PC-3 (cell line): ENCODE results near the gene C12orf57. TPM values are rescaled to one million over a fixed set of nuclear protein-coding genes. Genes with fewer than 3 reads are reported as not detected.

ENCODE experiments used
- ATAC-seq: fragments of 200-7000 bp; cut with Tn5 transposase; 2 replicates; pipeline ENCODE4 v1.9.1; 2020; ENCODE audit warnings: mild to moderate bottlenecking, moderate library complexity
- BruUV-seq: library from RNA; stranded (reverse); fragments of 400-500 nt; replicated peaks from 2 replicates; lab custom pipeline; 2021; lab: Mats Ljungman, UMichigan
- CTCF ChIA-PET: fragments of 300-600 bp; sonication (Branson Sonifier 250); formaldehyde crosslinking; loops from one replicate; lab custom pipeline; 2022; ENCODE audit warnings: antibody characterized with exemption; lab: Charles Lee
- POLR2A ChIA-PET: fragments of 300-600 bp; sonication (Branson Sonifier 250); formaldehyde crosslinking; loops from one replicate; lab custom pipeline; 2022; ENCODE audit warnings: antibody characterized with exemption; ENCODE audit not compliant: unreplicated experiment; lab: Charles Lee
- DNase-seq: peaks from one replicate; pipeline ENCODE4 v3.0.0-alpha.2; 2015
- H2AFZ ChIP-seq: fragments of 300-600 bp; sonication (generic); 2 replicates; pipeline ENCODE4 v1.6.0; 2016; ENCODE audit warnings: antibody characterized with exemption, low read length
- H3F3A ChIP-seq: fragments of 300-600 bp; sonication (generic); one replicate; pipeline ENCODE4 v1.6.0; 2017; ENCODE audit warnings: antibody characterized with exemption, low read length, control low read depth, mild to moderate bottlenecking; ENCODE audit not compliant: unreplicated experiment
- H3K27ac ChIP-seq: fragments of 300-600 bp; sonication (generic); 2 replicates; pipeline ENCODE4 v1.5.1; 2016; ENCODE audit warnings: mild to moderate bottlenecking, low read length
- H3K27me3 ChIP-seq: fragments of 300-600 bp; sonication (generic); 2 replicates; pipeline ENCODE4 v1.6.1; 2016; ENCODE audit warnings: low read length, mixed read lengths
- H3K36me3 ChIP-seq: fragments of 300-600 bp; sonication (generic); 2 replicates; pipeline ENCODE4 v1.6.1; 2016; ENCODE audit warnings: low read depth, mixed run types, low read length, mixed read lengths
- H3K4me1 ChIP-seq: fragments of 300-600 bp; sonication (generic); 2 replicates; pipeline ENCODE4 v1.5.1; 2016; ENCODE audit warnings: low read length; ENCODE audit not compliant: insufficient read depth
- H3K4me2 ChIP-seq: fragments of 300-600 bp; sonication (generic); 2 replicates; pipeline ENCODE4 v1.6.0; 2016; ENCODE audit warnings: low read length
- H3K4me3 ChIP-seq: fragments of 300-600 bp; sonication (generic); 2 replicates; pipeline ENCODE4 v1.5.1; 2016; ENCODE audit warnings: mild to moderate bottlenecking, low read length, mixed read lengths
- H3K79me2 ChIP-seq: fragments of 300-600 bp; sonication (generic); 2 replicates; pipeline ENCODE4 v1.6.1; 2017; ENCODE audit warnings: low read length, mixed read lengths
- H3K9ac ChIP-seq: fragments of 300-600 bp; sonication (generic); 2 replicates; pipeline ENCODE4 v1.6.0; 2016; ENCODE audit warnings: mild to moderate bottlenecking, low read length
- H3K9me2 ChIP-seq: fragments of 300-600 bp; sonication (generic); replicated peaks from 2 replicates; pipeline ENCODE4 v1.6.1; 2016; ENCODE audit warnings: mixed run types, low read length, mixed read lengths
- H3K9me3 ChIP-seq: fragments of 300-600 bp; sonication (generic); 2 replicates; pipeline ENCODE4 v1.6.1; 2016; ENCODE audit warnings: low read length, mixed read lengths
- H4K20me1 ChIP-seq: fragments of 300-600 bp; sonication (generic); 2 replicates; pipeline ENCODE4 v1.6.1; 2016; ENCODE audit warnings: low read length, mixed read lengths
- CTCF ChIP-seq: fragments of 300-600 bp; sonication (generic); conservative IDR thresholded peaks from 2 replicates; pipeline ENCODE4 v1.5.1; 2017; ENCODE audit warnings: antibody characterized with exemption, low read depth, mild to moderate bottlenecking, low read length
- EZH2 ChIP-seq: fragments of 300-600 bp; sonication (generic); IDR thresholded peaks from one replicate; pipeline ENCODE4 v1.6.1; 2017; ENCODE audit warnings: antibody characterized with exemption, mild to moderate bottlenecking, low read length; ENCODE audit not compliant: unreplicated experiment
- EZH2phosphoT487 ChIP-seq: fragments of 300-600 bp; sonication (generic); IDR thresholded peaks from 2 replicates; pipeline ENCODE4 v1.6.1; 2018; ENCODE audit warnings: mild to moderate bottlenecking, antibody characterized with exemption, low read length, borderline replicate concordance
- intact Hi-C: fragments of 100-400 bp; cut with micrococcal nuclease; formaldehyde crosslinking; loops from 2 replicates; pipeline ENCODE4 v1.9.0; 2023
- microRNA-seq: library from miRNA; unstranded; fragments of <30 nt; microRNA quantifications from one replicate; pipeline ENCODE4 v1.1.0, GENCODE V29; 2020; ENCODE audit not compliant: unreplicated experiment
- total RNA-seq: library from RNA; depleted of rRNA; stranded (reverse); fragments of >200 nt; gene quantifications from 2 replicates; pipeline ENCODE4 v1.2.3, GENCODE V29; 2014; rRNA removed

The C12orf57 gene
- total RNA-seq, 1 experiment from 2014 or later = 125 TPM

GRCh38 chr12:6987956-6988553, 44.2 kb downstream of the C12orf57 start:
- DNase-seq (no peak), ATAC-seq (no peak)
- BruUV-seq = no TSS peak
- Histone ChIP-seq H2AFZ (no peak overlapping the region), H3K27me3 (no peaks in the 10 kb centered on the region), H3K4me1 (no peaks in the 10 kb centered on the region), H4K20me1 (no peaks in the 10 kb centered on the region), H3K36me3 (no peaks in the 10 kb centered on the region; the same call in none of the 2 replicates), H3K79me2 (no peaks in the 10 kb centered on the region), H3K9me2 (no peaks in the 10 kb centered on the region), H3K9me3 (no peaks in the 10 kb centered on the region), H3K27ac (no peak overlapping the region), H3K4me2 (no peak overlapping the region), H3K4me3 (no peak overlapping the region), H3F3A (no peaks in the 10 kb centered on the region), H3K9ac (no peak overlapping the region)
- POLR2A ChIA-PET = no interaction called here
- intact Hi-C loops = no loop called here
- TF ChIP-seq CTCF (no peak), EZH2phosphoT487 (no peak), EZH2 (no peak)
- CTCF ChIA-PET = no interaction called here

Small RNA genes lying within 50 kb of the gene (microRNA-seq; reads per million reads assigned to microRNA genes)
- 14.5 reads per million, percentile 41 among the genes with 10 or more reads in this experiment for gene MIR141
- 288 reads per million, percentile 73 among the genes with 10 or more reads in this experiment for gene MIR200C

Other genes starting within 250 kb of the C12orf57 start
- not detected in 2 replicates for gene PIANP, start 243.2 kb upstream of the C12orf57 start, total RNA-seq
- 82.3 and 86.9 TPM in 2 replicates for gene COPS7A, start 220.0 kb upstream of the C12orf57 start, total RNA-seq
- 222 and 248 TPM in 2 replicates for gene MLF2, start 190.9 kb upstream of the C12orf57 start, total RNA-seq
- 46.4 and 84.7 TPM in 2 replicates for gene PTMS, start 177.7 kb upstream of the C12orf57 start, total RNA-seq
- 0.40 and 0.58 TPM in 2 replicates for gene LAG3, start 171.5 kb upstream of the C12orf57 start, total RNA-seq
- 0.23 TPM in 1 of 2 replicates, not detected in the other for gene CD4, start 154.5 kb upstream of the C12orf57 start, total RNA-seq
- gene GPR162, start 122.2 kb upstream of the C12orf57 start, total RNA-seq = not detected in 2 replicates
- gene P3H3, start 115.6 kb upstream of the C12orf57 start, total RNA-seq = 9.3 and 24.4 TPM in 2 replicates
- 1.8 TPM in 1 of 2 replicates, not detected in the other for gene GNB3, start 103.1 kb upstream of the C12orf57 start, total RNA-seq
- gene CDCA3, start 92.7 kb upstream of the C12orf57 start, total RNA-seq = 52.1 and 92.0 TPM in 2 replicates
- gene USP5, start 91.9 kb upstream of the C12orf57 start, total RNA-seq = 107 and 113 TPM in 2 replicates
- 1,259 and 1,708 TPM in 2 replicates for gene TPI1, start 76.5 kb upstream of the C12orf57 start, total RNA-seq
- gene SPSB2, start 70.7 kb upstream of the C12orf57 start, total RNA-seq = 8.4 and 9.2 TPM in 2 replicates
- gene LRRC23, start 39.2 kb upstream of the C12orf57 start, total RNA-seq = 5.1 and 13.6 TPM in 2 replicates
- 30.2 and 35.2 TPM in 2 replicates for gene ENO2, start 29.4 kb upstream of the C12orf57 start, total RNA-seq
- 11.6 and 41.5 TPM in 2 replicates for gene ATN1, start 16.1 kb upstream of the C12orf57 start, total RNA-seq
- not detected in 2 replicates for gene RNU7-1, start 206 bp upstream of the C12orf57 start, total RNA-seq
- gene PTPN6, start 7.3 kb downstream of the C12orf57 start, total RNA-seq = 22.5 and 28.4 TPM in 2 replicates
- gene PHB2, start 26.6 kb downstream of the C12orf57 start, total RNA-seq = 353 and 376 TPM in 2 replicates
- gene EMG1, start 26.9 kb downstream of the C12orf57 start, total RNA-seq = 40.7 and 44.3 TPM in 2 replicates
- gene LPCAT3, start 74.5 kb downstream of the C12orf57 start, total RNA-seq = 16.3 and 21.5 TPM in 2 replicates
- gene C1S, start 116.7 kb downstream of the C12orf57 start, total RNA-seq = 2.1 and 2.9 TPM in 2 replicates
- 4.4 and 9.6 TPM in 2 replicates for gene C1R, start 148.4 kb downstream of the C12orf57 start, total RNA-seq
- 8.2 and 8.9 TPM in 2 replicates for gene C1RL, start 165.2 kb downstream of the C12orf57 start, total RNA-seq
- not detected in 2 replicates for gene RBP5, start 184.9 kb downstream of the C12orf57 start, total RNA-seq
- 10.9 and 14.2 TPM in 2 replicates for gene CLSTN3, start 186.3 kb downstream of the C12orf57 start, total RNA-seq
- 19.4 and 20.0 TPM in 2 replicates for gene PEX5, start 245.7 kb downstream of the C12orf57 start, total RNA-seq